Measurements from ENCODE around the gene DCLK1. TPM values are rescaled to one million over a fixed set of nuclear protein-coding genes. Genes with fewer than 3 reads are reported as not detected.

The DCLK1 gene
- total RNA-seq, 1 experiment from 2014 or later: 36.2 TPM

DNA sequence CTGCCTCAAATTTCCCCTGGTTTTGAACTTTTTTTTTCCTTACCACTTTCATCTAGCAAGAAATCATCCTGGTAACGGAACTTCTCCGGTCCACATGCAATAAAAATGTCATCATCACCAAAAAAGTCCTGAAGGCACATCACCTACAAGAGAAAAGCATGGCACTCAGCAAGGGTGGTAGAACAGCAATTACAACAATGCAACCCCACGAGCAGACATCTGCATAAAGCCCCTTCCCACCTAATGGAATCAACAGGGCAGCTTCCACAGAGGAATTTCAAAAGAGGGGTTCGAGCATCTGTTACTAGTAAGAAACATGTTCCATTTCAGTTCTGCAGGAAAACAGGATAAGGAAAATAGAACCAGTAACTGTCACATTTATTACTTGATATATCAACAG lies 183.9 kb downstream of the DCLK1 start:
- H3K23me2 ChIP-seq (ENCODE audit: insufficient read length, low read depth, low read length, poor library complexity, severe bottlenecking): no peaks in the 10 kb centered on the region
- H3K4me1 ChIP-seq (ENCODE audit: insufficient read depth, low read length): peaks cover 7% of the 10 kb centered on the region; the same call in 1 of the 2 replicates
- H4K91ac ChIP-seq (ENCODE audit: insufficient read length, low read depth, low read length): no peak overlapping the region

More for the DNA sequence above, 183.9 kb downstream of the DCLK1 start:
- Histone ChIP-seq H2BK15ac (ENCODE audit: low read depth, low read length) (no peak overlapping the region), H3K18ac (ENCODE audit: insufficient read length, low read depth, low read length) (no peak overlapping the region), H3T11ph (ENCODE audit: low read length) (no peak overlapping the region), H3K14ac (ENCODE audit: insufficient read depth, low read length) (no peak overlapping the region), H4K5ac (ENCODE audit: insufficient read length, low read depth, low read length) (no peak overlapping the region), H4K8ac (replicated peaks; ENCODE audit: insufficient read length, low read depth, low read length) (no peak overlapping the region), H2BK120ac (ENCODE audit: low read depth, low read length, poor library complexity, severe bottlenecking) (no peak overlapping the region), H3K27me3 (ENCODE audit: insufficient read depth, low read length) (no peaks in the 10 kb centered on the region), H3K4me2 (ENCODE audit: insufficient read depth, insufficient read length, low read length) (no peak overlapping the region), H2BK20ac (ENCODE audit: low read depth, low read length, poor library complexity, severe bottlenecking) (no peak overlapping the region), H3K4ac (ENCODE audit: low read depth, low read length) (no peak overlapping the region), H2AFZ (ENCODE audit: low read length) (no peak overlapping the region), H3K56ac (ENCODE audit: insufficient read length, low read depth, low read length) (no peak overlapping the region), H3K23ac (ENCODE audit: insufficient read length, low read depth, low read length) (no peak overlapping the region), H2BK5ac (ENCODE audit: insufficient read length, low read length) (no peak overlapping the region), H3K27ac (ENCODE audit: insufficient read length, low read depth, low read length) (no peak overlapping the region), H2AK5ac (ENCODE audit: insufficient read length, low read length) (no peak overlapping the region), H3K9ac (ENCODE audit: extremely low read depth, insufficient read length, low read length) (no peak overlapping the region), H3K79me1 (ENCODE audit: insufficient read depth, low read depth, low read length, poor library complexity, severe bottlenecking) (no peaks in the 10 kb centered on the region), H2BK12ac (ENCODE audit: insufficient read length, low read depth, low read length) (no peak overlapping the region), H3K79me2 (ENCODE audit: insufficient read depth, low read length) (no peaks in the 10 kb centered on the region), H4K20me1 (ENCODE audit: control insufficient read depth, insufficient read depth, insufficient read length) (no peaks in the 10 kb centered on the region), H3K9me3 (ENCODE audit: control insufficient read depth, low read depth, low read length) (no peaks in the 10 kb centered on the region)
- Mint-ChIP-seq H3K4me3 (no peak overlapping the region), H3K27ac (peak overlapping the region in 2 of 3 experiments; percentile 5 to 21; a peak in 3 of 7 replicates), H3K4me1 (peaks cover 20 to 29% of the 10 kb centered on the region in 2 experiments), H3K36me3 (ENCODE audit: insufficient read depth in 1 of 3, low read depth in 3 of 3) (peaks cover 2 to 16% (median 11%) of the 10 kb centered on the region in 3 experiments), H3K27me3 (ENCODE audit: low read depth) (no peaks in the 10 kb centered on the region), H3K9me3 (peaks cover 7 to 13% of the 10 kb centered on the region in 2 experiments)
- no peak for DNase-seq
- no CpG with 5 or more reads among the region's 4 CpGs for WGBS (ENCODE audit: extremely low coverage, insufficient read length, low lambda C conversion rate)
- TF ChIP-seq, protein P1, sequence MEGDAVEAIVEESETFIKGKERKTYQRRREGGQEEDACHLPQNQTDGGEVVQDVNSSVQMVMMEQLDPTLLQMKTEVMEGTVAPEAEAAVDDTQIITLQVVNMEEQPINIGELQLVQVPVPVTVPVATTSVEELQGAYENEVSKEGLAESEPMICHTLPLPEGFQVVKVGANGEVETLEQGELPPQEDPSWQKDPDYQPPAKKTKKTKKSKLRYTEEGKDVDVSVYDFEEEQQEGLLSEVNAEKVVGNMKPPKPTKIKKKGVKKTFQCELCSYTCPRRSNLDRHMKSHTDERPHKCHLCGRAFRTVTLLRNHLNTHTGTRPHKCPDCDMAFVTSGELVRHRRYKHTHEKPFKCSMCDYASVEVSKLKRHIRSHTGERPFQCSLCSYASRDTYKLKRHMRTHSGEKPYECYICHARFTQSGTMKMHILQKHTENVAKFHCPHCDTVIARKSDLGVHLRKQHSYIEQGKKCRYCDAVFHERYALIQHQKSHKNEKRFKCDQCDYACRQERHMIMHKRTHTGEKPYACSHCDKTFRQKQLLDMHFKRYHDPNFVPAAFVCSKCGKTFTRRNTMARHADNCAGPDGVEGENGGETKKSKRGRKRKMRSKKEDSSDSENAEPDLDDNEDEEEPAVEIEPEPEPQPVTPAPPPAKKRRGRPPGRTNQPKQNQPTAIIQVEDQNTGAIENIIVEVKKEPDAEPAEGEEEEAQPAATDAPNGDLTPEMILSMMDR (conservative IDR thresholded peaks at IDR 0.05): no peak
